ENCODE results near the gene KCNIP1.

DNA sequence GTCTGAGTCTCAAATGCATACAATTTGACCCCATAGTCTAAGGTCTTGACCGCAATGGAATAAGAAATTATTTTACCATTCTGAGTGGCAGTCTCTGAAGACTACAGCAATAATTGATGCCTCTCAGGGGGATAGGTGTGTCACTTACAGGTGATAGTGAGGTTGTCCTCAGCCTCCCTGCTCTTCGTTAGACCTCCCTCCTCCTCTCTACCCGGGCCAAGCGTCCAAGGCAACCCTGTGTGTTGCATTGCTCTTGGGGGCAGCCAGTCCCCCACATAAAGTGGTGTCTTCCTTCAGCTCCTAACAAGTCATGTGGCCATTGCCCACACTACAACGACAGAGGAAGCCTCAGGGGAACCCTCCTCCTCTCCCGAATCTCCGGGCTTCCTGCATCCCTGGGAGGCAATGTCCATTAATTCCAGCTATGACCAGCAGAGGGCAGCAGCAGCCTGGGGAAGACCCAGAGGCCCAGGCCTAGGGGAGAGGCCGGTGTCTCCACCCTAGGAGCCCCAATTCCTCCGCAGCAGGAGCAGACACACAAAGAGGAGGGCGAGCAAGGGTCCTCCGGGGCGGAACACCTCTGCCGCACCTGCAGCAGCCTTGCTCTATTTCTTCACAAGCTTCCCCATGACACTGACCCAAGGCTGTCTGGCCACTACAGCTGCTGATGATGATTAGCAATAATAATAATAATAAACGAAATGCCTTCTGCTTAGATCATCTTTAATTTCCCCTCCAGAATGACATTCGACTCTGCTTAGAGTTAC lies 134.8 kb downstream of the KCNIP1 start:
- TF ChIP-seq, protein P1, sequence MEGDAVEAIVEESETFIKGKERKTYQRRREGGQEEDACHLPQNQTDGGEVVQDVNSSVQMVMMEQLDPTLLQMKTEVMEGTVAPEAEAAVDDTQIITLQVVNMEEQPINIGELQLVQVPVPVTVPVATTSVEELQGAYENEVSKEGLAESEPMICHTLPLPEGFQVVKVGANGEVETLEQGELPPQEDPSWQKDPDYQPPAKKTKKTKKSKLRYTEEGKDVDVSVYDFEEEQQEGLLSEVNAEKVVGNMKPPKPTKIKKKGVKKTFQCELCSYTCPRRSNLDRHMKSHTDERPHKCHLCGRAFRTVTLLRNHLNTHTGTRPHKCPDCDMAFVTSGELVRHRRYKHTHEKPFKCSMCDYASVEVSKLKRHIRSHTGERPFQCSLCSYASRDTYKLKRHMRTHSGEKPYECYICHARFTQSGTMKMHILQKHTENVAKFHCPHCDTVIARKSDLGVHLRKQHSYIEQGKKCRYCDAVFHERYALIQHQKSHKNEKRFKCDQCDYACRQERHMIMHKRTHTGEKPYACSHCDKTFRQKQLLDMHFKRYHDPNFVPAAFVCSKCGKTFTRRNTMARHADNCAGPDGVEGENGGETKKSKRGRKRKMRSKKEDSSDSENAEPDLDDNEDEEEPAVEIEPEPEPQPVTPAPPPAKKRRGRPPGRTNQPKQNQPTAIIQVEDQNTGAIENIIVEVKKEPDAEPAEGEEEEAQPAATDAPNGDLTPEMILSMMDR (IDR thresholded peaks at IDR 0.05; ENCODE audit: low read length), result peak; percentile 74
- TF ChIP-seq EZH2 (IDR thresholded peaks at IDR 0.05; ENCODE audit: borderline replicate concordance, low read length), result no peak
